HG02943 (cell line): ENCODE measurements around the gene CYP24A1.

Experiments used
- ATAC-seq: cut with Tn5 transposase; IDR thresholded peaks from one replicate; pipeline ENCODE4 v1.9.1; 2021; ENCODE audit warnings: mild to moderate bottlenecking, low read depth, moderate library complexity; ENCODE audit not compliant: unreplicated experiment

The CYP24A1 gene

GRCh38 chr20:54204063-54204462 is 30.3 kb upstream of the CYP24A1 start:
- ATAC-seq, result no peak

GRCh38 chr20:54203281-54203680 is 29.5 kb upstream of the CYP24A1 start:
- no peak for ATAC-seq

GRCh38 chr20:54201268-54201846 is 27.6 kb upstream of the CYP24A1 start:
- no peak for ATAC-seq

- ATAC-seq, result no peak
These were observed 26.9 kb upstream of the CYP24A1 start for GRCh38 chr20:54200487-54201267.

- ATAC-seq, result no peak
These were observed 26.0 kb upstream of the CYP24A1 start for GRCh38 chr20:54199721-54200176.

GRCh38 chr20:54199283-54199682 is 25.5 kb upstream of the CYP24A1 start:
- no peak for ATAC-seq

GRCh38 chr20:54197621-54198604 is 24.1 kb upstream of the CYP24A1 start:
- no peak for ATAC-seq

- no peak for ATAC-seq
These were observed 22.0 kb upstream of the CYP24A1 start for GRCh38 chr20:54195483-54196472.

- ATAC-seq, result no peak
These were observed 21.1 kb upstream of the CYP24A1 start for GRCh38 chr20:54194724-54195438.

GRCh38 chr20:54193817-54194216 is 20.0 kb upstream of the CYP24A1 start:
- ATAC-seq, result no peak

GRCh38 chr20:54190217-54190616 is 16.4 kb upstream of the CYP24A1 start:
- ATAC-seq, result no peak

GRCh38 chr20:54189630-54190029 is 15.8 kb upstream of the CYP24A1 start:
- no peak for ATAC-seq

GRCh38 chr20:54188132-54188849 is 14.5 kb upstream of the CYP24A1 start:
- ATAC-seq, result no peak

GRCh38 chr20:54184904-54185626 is 11.3 kb upstream of the CYP24A1 start:
- no peak for ATAC-seq

- no peak for ATAC-seq
These were observed 10.3 kb upstream of the CYP24A1 start for GRCh38 chr20:54184071-54184470.

- ATAC-seq, result no peak
These were observed 7.1 kb upstream of the CYP24A1 start for GRCh38 chr20:54180931-54181330.

- no peak for ATAC-seq
These were observed 6.2 kb upstream of the CYP24A1 start for GRCh38 chr20:54179946-54180345.

GRCh38 chr20:54178256-54178655 is 4.5 kb upstream of the CYP24A1 start:
- ATAC-seq, result no peak
